Liver (tissue), 3 donors: ENCODE results near the gene COL23A1.

ENCODE experiments used
- GABPA ChIP-seq, 2 donors: IDR thresholded peaks in 1 of 2; conservative IDR thresholded peaks in 1 of 2; 2 replicates each; pipeline ENCODE4 v1.6.1; 2016; ENCODE audit warnings: antibody characterized with exemption in 2 of 2, mild to moderate bottlenecking in 1 of 2, moderate library complexity in 1 of 2
- JUND ChIP-seq, 2 donors: IDR thresholded peaks; 2 replicates each; pipeline ENCODE4 v1.6.1; 2016; ENCODE audit warnings: antibody characterized with exemption in 2 of 2
- RAD21 ChIP-seq, 2 donors: IDR thresholded peaks; 2 replicates each; pipeline ENCODE4 v1.6.1; 2016; ENCODE audit warnings: antibody characterized with exemption in 2 of 2, mild to moderate bottlenecking in 2 of 2
- TF ChIP-seq, protein P1 (sequence below): fragments of 150-350 bp; IDR thresholded peaks from 2 replicates; pipeline ENCODE4 v1.5.1; 2017; ENCODE audit warnings: improper control_type of control experiment, low read depth, low read length; ENCODE audit not compliant: missing input control
- TF ChIP-seq, protein P2 (sequence below): IDR thresholded peaks from 2 replicates; pipeline ENCODE4 v1.6.1; 2016; ENCODE audit warnings: antibody characterized with exemption
- TF ChIP-seq, protein P3 (sequence below): IDR thresholded peaks from 2 replicates; pipeline ENCODE4 v1.6.1; 2016; ENCODE audit warnings: antibody characterized with exemption, mild to moderate bottlenecking
- donor health status: healthy.
- donor health status: healthy.

DNA sequence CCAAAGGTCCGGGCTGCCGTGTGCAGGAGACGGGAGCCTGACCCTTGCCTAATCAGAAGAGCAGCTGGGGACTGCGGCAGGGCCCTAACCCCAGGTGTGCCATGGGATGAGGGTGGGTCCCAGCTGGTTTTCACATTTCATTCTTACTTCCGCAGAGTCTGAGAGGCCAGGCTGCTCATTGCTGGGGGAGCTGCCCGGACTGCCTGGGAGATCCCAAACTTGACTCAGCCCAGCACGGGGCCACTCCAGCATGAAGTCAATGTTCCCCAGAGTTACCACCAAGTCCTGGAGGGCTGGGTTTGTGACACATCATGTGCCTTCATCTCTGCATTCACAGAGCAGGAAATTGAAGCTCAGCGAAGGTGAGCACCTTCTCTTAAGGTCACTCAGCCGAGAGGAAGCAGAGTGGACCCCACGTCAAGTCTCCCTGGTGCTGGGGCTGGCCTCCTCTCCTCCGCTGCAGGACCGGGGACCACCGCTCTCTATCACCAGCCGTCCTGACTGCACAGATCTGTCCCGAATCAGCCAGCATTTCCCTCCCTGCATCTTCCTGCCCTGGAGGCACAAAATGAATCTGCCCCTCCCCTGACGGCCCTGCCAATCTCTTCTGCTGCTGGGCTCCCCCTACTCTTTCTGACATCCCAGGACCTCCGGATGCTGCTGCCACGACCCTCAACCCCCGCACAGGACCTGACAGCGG lies 303.0 kb downstream of the COL23A1 start:
- TF ChIP-seq, protein P1, sequence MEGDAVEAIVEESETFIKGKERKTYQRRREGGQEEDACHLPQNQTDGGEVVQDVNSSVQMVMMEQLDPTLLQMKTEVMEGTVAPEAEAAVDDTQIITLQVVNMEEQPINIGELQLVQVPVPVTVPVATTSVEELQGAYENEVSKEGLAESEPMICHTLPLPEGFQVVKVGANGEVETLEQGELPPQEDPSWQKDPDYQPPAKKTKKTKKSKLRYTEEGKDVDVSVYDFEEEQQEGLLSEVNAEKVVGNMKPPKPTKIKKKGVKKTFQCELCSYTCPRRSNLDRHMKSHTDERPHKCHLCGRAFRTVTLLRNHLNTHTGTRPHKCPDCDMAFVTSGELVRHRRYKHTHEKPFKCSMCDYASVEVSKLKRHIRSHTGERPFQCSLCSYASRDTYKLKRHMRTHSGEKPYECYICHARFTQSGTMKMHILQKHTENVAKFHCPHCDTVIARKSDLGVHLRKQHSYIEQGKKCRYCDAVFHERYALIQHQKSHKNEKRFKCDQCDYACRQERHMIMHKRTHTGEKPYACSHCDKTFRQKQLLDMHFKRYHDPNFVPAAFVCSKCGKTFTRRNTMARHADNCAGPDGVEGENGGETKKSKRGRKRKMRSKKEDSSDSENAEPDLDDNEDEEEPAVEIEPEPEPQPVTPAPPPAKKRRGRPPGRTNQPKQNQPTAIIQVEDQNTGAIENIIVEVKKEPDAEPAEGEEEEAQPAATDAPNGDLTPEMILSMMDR = no peak
- TF ChIP-seq, protein P2, sequence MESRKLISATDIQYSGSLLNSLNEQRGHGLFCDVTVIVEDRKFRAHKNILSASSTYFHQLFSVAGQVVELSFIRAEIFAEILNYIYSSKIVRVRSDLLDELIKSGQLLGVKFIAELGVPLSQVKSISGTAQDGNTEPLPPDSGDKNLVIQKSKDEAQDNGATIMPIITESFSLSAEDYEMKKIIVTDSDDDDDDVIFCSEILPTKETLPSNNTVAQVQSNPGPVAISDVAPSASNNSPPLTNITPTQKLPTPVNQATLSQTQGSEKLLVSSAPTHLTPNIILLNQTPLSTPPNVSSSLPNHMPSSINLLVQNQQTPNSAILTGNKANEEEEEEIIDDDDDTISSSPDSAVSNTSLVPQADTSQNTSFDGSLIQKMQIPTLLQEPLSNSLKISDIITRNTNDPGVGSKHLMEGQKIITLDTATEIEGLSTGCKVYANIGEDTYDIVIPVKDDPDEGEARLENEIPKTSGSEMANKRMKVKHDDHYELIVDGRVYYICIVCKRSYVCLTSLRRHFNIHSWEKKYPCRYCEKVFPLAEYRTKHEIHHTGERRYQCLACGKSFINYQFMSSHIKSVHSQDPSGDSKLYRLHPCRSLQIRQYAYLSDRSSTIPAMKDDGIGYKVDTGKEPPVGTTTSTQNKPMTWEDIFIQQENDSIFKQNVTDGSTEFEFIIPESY = no peak
- TF ChIP-seq RAD21 (IDR thresholded peaks at IDR 0.05) = no peak
- TF ChIP-seq, protein P3, sequence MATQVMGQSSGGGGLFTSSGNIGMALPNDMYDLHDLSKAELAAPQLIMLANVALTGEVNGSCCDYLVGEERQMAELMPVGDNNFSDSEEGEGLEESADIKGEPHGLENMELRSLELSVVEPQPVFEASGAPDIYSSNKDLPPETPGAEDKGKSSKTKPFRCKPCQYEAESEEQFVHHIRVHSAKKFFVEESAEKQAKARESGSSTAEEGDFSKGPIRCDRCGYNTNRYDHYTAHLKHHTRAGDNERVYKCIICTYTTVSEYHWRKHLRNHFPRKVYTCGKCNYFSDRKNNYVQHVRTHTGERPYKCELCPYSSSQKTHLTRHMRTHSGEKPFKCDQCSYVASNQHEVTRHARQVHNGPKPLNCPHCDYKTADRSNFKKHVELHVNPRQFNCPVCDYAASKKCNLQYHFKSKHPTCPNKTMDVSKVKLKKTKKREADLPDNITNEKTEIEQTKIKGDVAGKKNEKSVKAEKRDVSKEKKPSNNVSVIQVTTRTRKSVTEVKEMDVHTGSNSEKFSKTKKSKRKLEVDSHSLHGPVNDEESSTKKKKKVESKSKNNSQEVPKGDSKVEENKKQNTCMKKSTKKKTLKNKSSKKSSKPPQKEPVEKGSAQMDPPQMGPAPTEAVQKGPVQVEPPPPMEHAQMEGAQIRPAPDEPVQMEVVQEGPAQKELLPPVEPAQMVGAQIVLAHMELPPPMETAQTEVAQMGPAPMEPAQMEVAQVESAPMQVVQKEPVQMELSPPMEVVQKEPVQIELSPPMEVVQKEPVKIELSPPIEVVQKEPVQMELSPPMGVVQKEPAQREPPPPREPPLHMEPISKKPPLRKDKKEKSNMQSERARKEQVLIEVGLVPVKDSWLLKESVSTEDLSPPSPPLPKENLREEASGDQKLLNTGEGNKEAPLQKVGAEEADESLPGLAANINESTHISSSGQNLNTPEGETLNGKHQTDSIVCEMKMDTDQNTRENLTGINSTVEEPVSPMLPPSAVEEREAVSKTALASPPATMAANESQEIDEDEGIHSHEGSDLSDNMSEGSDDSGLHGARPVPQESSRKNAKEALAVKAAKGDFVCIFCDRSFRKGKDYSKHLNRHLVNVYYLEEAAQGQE = no peak
- TF ChIP-seq GABPA (IDR thresholded peaks at IDR 0.05 in 1 of 2, conservative IDR thresholded peaks at IDR 0.05 in 1 of 2) = no peak
- TF ChIP-seq JUND (IDR thresholded peaks at IDR 0.05) = no peak
